OCI-LY3 (cell line): ENCODE results near the gene FGF5.
A peak's percentile ranks its signal among the peaks of the same experiment; 100 is the strongest.

Source experiments
- H2AFZ ChIP-seq: fragments of 200-600, 300-600 bp; shearing (Covaris generic); 2 replicates; pipeline ENCODE4 v1.6.0; 2014; ENCODE audit warnings: antibody characterized with exemption, low read depth, low read length
- H3K27ac ChIP-seq: fragments of 200-600, 300-600 bp; sonication (generic); 2 replicates; pipeline ENCODE4 v1.5.1; 2014; ENCODE audit warnings: mild to moderate bottlenecking, low read length, moderate library complexity, mixed read lengths
- H3K27me3 ChIP-seq: fragments of 200-600, 300-600 bp; sonication (generic); 2 replicates; pipeline ENCODE4 v1.6.1; 2014; ENCODE audit warnings: low read depth, low read length, mixed read lengths
- H3K36me3 ChIP-seq: fragments of 200-600, 300-600 bp; sonication (generic); replicated peaks from 2 replicates; pipeline ENCODE3; 2014; ENCODE audit warnings: low read depth, low read length, mixed read lengths
- H3K4me1 ChIP-seq: fragments of 300-600, 200-600 bp; sonication (generic); 2 replicates; pipeline ENCODE4 v1.6.1; 2014; ENCODE audit warnings: low read length, mixed read lengths
- H3K4me2 ChIP-seq: fragments of 200-600, 300-600 bp; sonication (generic); 2 replicates; pipeline ENCODE4 v1.6.1; 2014; ENCODE audit warnings: low read length, mixed read lengths
- H3K4me3 ChIP-seq: fragments of 300-600, 200-600 bp; sonication (generic); 2 replicates; pipeline ENCODE4 v1.5.1; 2014; ENCODE audit warnings: antibody characterized with exemption, mild to moderate bottlenecking, low read length, moderate library complexity
- H3K79me2 ChIP-seq: fragments of 300-600, 200-600 bp; shearing (Covaris generic); 2 replicates; pipeline ENCODE4 v1.6.1; 2014; ENCODE audit warnings: mild to moderate bottlenecking, low read length, mixed read lengths
- H3K9ac ChIP-seq: fragments of 300-600, 200-600 bp; shearing (Covaris generic); 2 replicates; pipeline ENCODE4 v1.6.0; 2014; ENCODE audit warnings: mild to moderate bottlenecking, low read length, moderate library complexity
- H3K9me3 ChIP-seq: fragments of 200-600, 300-600 bp; shearing (Covaris generic); 2 replicates; pipeline ENCODE4 v1.6.1; 2014; ENCODE audit warnings: low read length, mixed read lengths; ENCODE audit not compliant: insufficient read depth
- H4K20me1 ChIP-seq: fragments of 200-600, 300-600 bp; sonication (generic); 2 replicates; pipeline ENCODE4 v1.6.1; 2016; ENCODE audit warnings: low read length, mixed read lengths; ENCODE audit not compliant: insufficient read depth
- EZH2phosphoT487 ChIP-seq: fragments of 200-600 bp; shearing (Covaris generic); IDR thresholded peaks from 2 replicates; pipeline ENCODE4 v1.6.1; 2018; ENCODE audit warnings: antibody characterized with exemption, mixed run types, low read depth
- TF ChIP-seq, protein P1 (sequence below): fragments of 200-600, 300-600 bp; sonication (generic); IDR thresholded peaks from 2 replicates; pipeline ENCODE4 v1.5.1; 2014; ENCODE audit warnings: antibody characterized with exemption, low read length, low read depth

Gene FGF5

DNA sequence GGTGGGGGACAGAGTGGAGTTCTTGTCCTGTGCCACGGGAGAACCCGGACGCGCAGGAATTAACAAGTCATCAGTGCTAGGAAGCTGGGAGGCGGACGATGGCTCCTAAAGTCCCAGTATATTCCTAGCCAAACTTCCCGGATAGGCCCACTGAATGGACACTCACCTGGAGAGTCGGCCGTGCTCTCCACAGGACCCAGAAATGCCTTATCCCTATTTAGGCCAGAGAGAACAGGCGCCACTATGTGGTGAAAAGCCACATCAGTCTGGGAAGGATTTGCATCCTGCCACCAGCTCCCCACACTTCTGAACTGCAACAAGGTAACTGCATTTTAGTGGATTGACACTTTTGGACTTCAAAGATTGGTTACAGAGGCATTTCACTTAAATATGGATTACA, 70.1 kb downstream of the FGF5 start:
- H3K27ac ChIP-seq = no peak overlapping the region
- peak overlapping the region; percentile 86 for H3K4me3 ChIP-seq
- TF ChIP-seq, protein P1, sequence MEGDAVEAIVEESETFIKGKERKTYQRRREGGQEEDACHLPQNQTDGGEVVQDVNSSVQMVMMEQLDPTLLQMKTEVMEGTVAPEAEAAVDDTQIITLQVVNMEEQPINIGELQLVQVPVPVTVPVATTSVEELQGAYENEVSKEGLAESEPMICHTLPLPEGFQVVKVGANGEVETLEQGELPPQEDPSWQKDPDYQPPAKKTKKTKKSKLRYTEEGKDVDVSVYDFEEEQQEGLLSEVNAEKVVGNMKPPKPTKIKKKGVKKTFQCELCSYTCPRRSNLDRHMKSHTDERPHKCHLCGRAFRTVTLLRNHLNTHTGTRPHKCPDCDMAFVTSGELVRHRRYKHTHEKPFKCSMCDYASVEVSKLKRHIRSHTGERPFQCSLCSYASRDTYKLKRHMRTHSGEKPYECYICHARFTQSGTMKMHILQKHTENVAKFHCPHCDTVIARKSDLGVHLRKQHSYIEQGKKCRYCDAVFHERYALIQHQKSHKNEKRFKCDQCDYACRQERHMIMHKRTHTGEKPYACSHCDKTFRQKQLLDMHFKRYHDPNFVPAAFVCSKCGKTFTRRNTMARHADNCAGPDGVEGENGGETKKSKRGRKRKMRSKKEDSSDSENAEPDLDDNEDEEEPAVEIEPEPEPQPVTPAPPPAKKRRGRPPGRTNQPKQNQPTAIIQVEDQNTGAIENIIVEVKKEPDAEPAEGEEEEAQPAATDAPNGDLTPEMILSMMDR = peak; percentile 39
- TF ChIP-seq EZH2phosphoT487 = no peak
- peaks cover 17% of the 10 kb centered on the region for H3K27me3 ChIP-seq
- no peaks in the 10 kb centered on the region for H3K79me2 ChIP-seq
- H3K9me3 ChIP-seq = no peaks in the 10 kb centered on the region
- H3K4me2 ChIP-seq = peak overlapping the region; percentile 80
- H2AFZ ChIP-seq = peak overlapping the region; percentile 92; the same call in 1 of the 2 replicates
- H3K9ac ChIP-seq = no peak overlapping the region
- H4K20me1 ChIP-seq = no peaks in the 10 kb centered on the region
- 0 out of 2 replicates have a peak, but pooled peaks cover 3% of the 10 kb centered on the region for H3K4me1 ChIP-seq
- H3K36me3 ChIP-seq = no peaks in the 10 kb centered on the region

DNA sequence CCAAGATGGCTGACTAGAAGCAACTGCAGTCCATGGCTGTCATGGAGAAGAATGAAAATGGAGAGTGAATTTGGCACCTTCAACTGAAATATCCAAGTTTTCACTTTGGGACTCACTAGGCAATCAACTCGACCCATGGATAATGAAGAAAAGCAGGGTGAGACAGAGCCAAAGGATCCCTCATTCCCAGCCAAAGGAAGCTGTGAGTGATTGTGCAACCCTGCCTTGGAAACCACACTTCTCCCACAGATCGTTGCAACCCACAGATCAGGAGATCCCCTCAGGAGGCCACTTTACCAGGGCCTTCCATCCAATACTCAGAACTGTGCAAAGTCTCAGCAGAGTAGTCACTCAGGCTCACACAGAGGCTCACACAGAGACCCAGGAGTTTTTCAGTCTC, 73.6 kb downstream of the FGF5 start:
- no peaks in the 10 kb centered on the region for H4K20me1 ChIP-seq
- H3K4me2 ChIP-seq = no peak overlapping the region
- TF ChIP-seq, protein P1 = no peak
- no peak for TF ChIP-seq EZH2phosphoT487
- H3K27ac ChIP-seq = no peak overlapping the region
- no peak overlapping the region for H2AFZ ChIP-seq
- H3K9ac ChIP-seq = no peak overlapping the region
- H3K4me3 ChIP-seq = no peak overlapping the region
- no peaks in the 10 kb centered on the region; the same call in 1 of the 2 replicates for H3K27me3 ChIP-seq
- no peaks in the 10 kb centered on the region for H3K9me3 ChIP-seq
- H3K4me1 ChIP-seq = 0 out of 2 replicates have a peak, but pooled peaks cover 3% of the 10 kb centered on the region
- H3K79me2 ChIP-seq = no peaks in the 10 kb centered on the region
- no peaks in the 10 kb centered on the region for H3K36me3 ChIP-seq
